HepG2 (cell line): ENCODE measurements around the gene FANK1. TPM values are rescaled to one million over a fixed set of nuclear protein-coding genes. Genes with fewer than 3 reads are reported as not detected.

Source experiments
- ATAC-seq: fragments of 200-7000 bp; cut with Tn5 transposase; 3 replicates; pipeline ENCODE4 v1.9.1; 2020; ENCODE audit warnings: mild to moderate bottlenecking, moderate library complexity
- BruUV-seq: library from RNA; stranded (reverse); fragments of 400-500 nt; replicated peaks from 2 replicates; lab custom pipeline; 2021; lab: Mats Ljungman, UMichigan
- CTCF ChIA-PET: fragments of 300-600 bp; formaldehyde crosslinking; extraction: SDS; loops from one replicate; lab custom pipeline; 2021; ENCODE audit warnings: low total read pairs, inconsistent platforms, low intra/inter-chr PET ratio; lab: Yijun Ruan, JAX
- POLR2A ChIA-PET: fragments of 350-600 bp; sonication (Branson Sonifier 250); formaldehyde crosslinking; loops from one replicate; lab custom pipeline; 2020; ENCODE audit warnings: antibody characterized with exemption, inconsistent platforms; lab: Yijun Ruan, JAX
- DNase-seq: peaks from one replicate; pipeline ENCODE4 v3.0.0-alpha.2; 2015; ENCODE audit warnings: low spot score
- FAIRE-seq: peaks from 3 replicates; lab custom pipeline; 2011; peaks lifted over from hg19 to GRCh38; lab: Jason Lieb, UNC
- H2AFZ ChIP-seq: one replicate; pipeline ENCODE4 v1.6.1; 2011; ENCODE audit warnings: low read length, inconsistent platforms
- H3K27ac ChIP-seq: fragments of 300-600 bp; 3 replicates; pipeline ENCODE4 v1.8.0; 2011; ENCODE audit warnings: mixed run types, mild to moderate bottlenecking, mixed read lengths, low read length, inconsistent platforms; ENCODE audit not compliant: insufficient read depth; ENCODE audit errors: extremely low read length
- H3K27me3 ChIP-seq, 2 experiments: fragments of 200-600 bp in 1 of 2; 2 replicates in 1 of 2; 3 replicates in 1 of 2; pipeline versions ENCODE4 v1.6.0 to v1.8.0; 2011; ENCODE audit warnings: low read length in 2 of 2, mild to moderate bottlenecking in 2 of 2, moderate library complexity in 2 of 2, inconsistent platforms in 1 of 2; ENCODE audit not compliant: insufficient read depth in 2 of 2, control insufficient read depth in 1 of 2
- H3K36me3 ChIP-seq, 2 experiments: fragments of 200-600 bp in 1 of 2; replicated peaks in 1 of 2; 2 replicates in 1 of 2; 3 replicates in 1 of 2; pipeline versions ENCODE4 v1.5.1 to v1.8.0; 2011; ENCODE audit warnings: low read length in 2 of 2, inconsistent platforms in 1 of 2; ENCODE audit not compliant: insufficient read depth in 2 of 2, control insufficient read depth in 1 of 2
- H3K4me1 ChIP-seq: 2 replicates; pipeline ENCODE4 v1.5.1; 2012; ENCODE audit warnings: low read length, inconsistent platforms; ENCODE audit not compliant: insufficient read depth
- H3K4me2 ChIP-seq: 2 replicates; pipeline ENCODE4 v1.6.0; 2011; ENCODE audit warnings: low read depth, low read length, inconsistent platforms
- H3K4me3 ChIP-seq, 3 experiments: fragments of 200-600 bp in 1 of 3; sonication (generic), shearing (Covaris generic) in 1 of 3; replicated peaks in 1 of 3; 2 replicates each; pipeline ENCODE4 v1.5.1; 2011 to 2016; ENCODE audit warnings: low read length in 3 of 3, inconsistent platforms in 2 of 3, low read depth in 2 of 3, mild to moderate bottlenecking in 2 of 3, control low read depth in 1 of 3, mixed read lengths in 1 of 3; ENCODE audit not compliant: insufficient read depth in 1 of 3
- H3K79me2 ChIP-seq: one replicate; pipeline ENCODE4 v1.6.1; 2011; ENCODE audit warnings: low read length, inconsistent platforms; ENCODE audit not compliant: insufficient read depth
- H3K9ac ChIP-seq: 2 replicates; pipeline ENCODE4 v1.6.0; 2011; ENCODE audit warnings: mild to moderate bottlenecking, low read depth, low read length, inconsistent platforms; ENCODE audit not compliant: insufficient read depth
- H3K9me3 ChIP-seq: 2 replicates; pipeline ENCODE4 v1.5.1; 2012; ENCODE audit warnings: mild to moderate bottlenecking, low read length
- H4K20me1 ChIP-seq: 2 replicates; pipeline ENCODE4 v1.6.0; 2011; ENCODE audit warnings: inconsistent platforms, mild to moderate bottlenecking, low read length, moderate library complexity; ENCODE audit not compliant: insufficient read depth
- EZH2 ChIP-seq: conservative IDR thresholded peaks from 2 replicates; pipeline ENCODE4 v1.6.1; 2012; ENCODE audit warnings: mild to moderate bottlenecking, low read depth, low read length, moderate library complexity
- HNRNPH1 ChIP-seq: fragments of 200-400 bp; formaldehyde crosslinking; optimal IDR thresholded peaks from 2 replicates; pipeline ENCODE3; 2017; ENCODE audit warnings: mild to moderate bottlenecking, low read depth, low read length
- ISL2 ChIP-seq: sonication (generic); formaldehyde crosslinking; IDR thresholded peaks from 2 replicates; pipeline ENCODE4 v1.5.0; 2020; ENCODE audit warnings: missing genetic modification reagents
- PAF1 ChIP-seq: IDR thresholded peaks from 2 replicates; pipeline ENCODE4 v1.6.1; 2016; ENCODE audit warnings: missing genetic modification reagents, missing compliant biosample characterization
- SRSF9 ChIP-seq: fragments of 200-400 bp; formaldehyde crosslinking; IDR thresholded peaks from 2 replicates; pipeline ENCODE4 v1.6.1; 2018; ENCODE audit warnings: borderline replicate concordance, mild to moderate bottlenecking, low read depth, low read length; ENCODE audit not compliant: insufficient read depth, poor library complexity, severe bottlenecking
- TBX2 ChIP-seq: sonication (generic); formaldehyde crosslinking; IDR thresholded peaks from 2 replicates; pipeline ENCODE4 v1.5.0; 2020; ENCODE audit warnings: missing genetic modification reagents, mild to moderate bottlenecking, borderline replicate concordance
- YEATS2 ChIP-seq: sonication (generic); formaldehyde crosslinking; IDR thresholded peaks from 2 replicates; pipeline ENCODE4 v1.4.0; 2020; ENCODE audit warnings: missing genetic modification reagents, borderline replicate concordance
- ZNF503 ChIP-seq: sonication (generic); formaldehyde crosslinking; IDR thresholded peaks from 2 replicates; pipeline ENCODE4 v1.4.0; 2020; ENCODE audit warnings: missing genetic modification reagents
- ZNF724P ChIP-seq: sonication (generic); formaldehyde crosslinking; IDR thresholded peaks from 2 replicates; pipeline ENCODE4 v1.8.0; 2022; ENCODE audit warnings: missing genetic modification reagents, borderline replicate concordance
- ZSCAN31 ChIP-seq: sonication (generic); formaldehyde crosslinking; IDR thresholded peaks from 2 replicates; pipeline ENCODE4 v1.5.0; 2020; ENCODE audit warnings: low read depth, mild to moderate bottlenecking, missing genetic modification reagents
- WGBS: methylation state at CpG from one replicate; pipeline ENCODE4 v1.1.6; 2017; ENCODE audit warnings: low lambda C conversion rate; 5-methylcytosine and 5-hydroxymethylcytosine counted together
- in situ Hi-C: cut with HindIII; loops from 2 replicates; pipeline ENCODE4 v1.10.0; 2017; ENCODE audit warnings: low pct_unique_long_range_greater_than_20kb; ENCODE audit not compliant: extremely low pct_ligation_motif_present
- intact Hi-C: fragments of 100-400 bp; cut with micrococcal nuclease; formaldehyde crosslinking; loops from one replicate; pipeline ENCODE4 v1.10.0; 2022; ENCODE audit not compliant: unreplicated experiment
- polyA plus RNA-seq, 8 experiments: library from polyadenylated mRNA; depleted of rRNA in 3 of 8; stranded (reverse) in 7 of 8; unstranded in 1 of 8; fragments of >200 nt; fragmentation: Illumina TruSeq in 4 of 8; extraction: Trizol in 4 of 8; gene quantifications; 2 replicates each; pipeline versions ENCODE4 v1.2.1 to v1.2.3, GENCODE V29; 2011 to 2016; ENCODE audit warnings: low read depth in 4 of 8, missing spikeins in 1 of 8, mixed read lengths in 1 of 8; ENCODE audit not compliant: insufficient read depth in 1 of 8
- total RNA-seq, 5 experiments: library from RNA; depleted of rRNA; stranded (reverse); fragments of >200 nt; fragmentation: Illumina TruSeq; extraction: Trizol; gene quantifications; 2 replicates each; pipeline ENCODE4 v1.2.3, GENCODE V29; 2016; ENCODE audit warnings: low read depth in 1 of 5
- TF ChIP-seq, protein P1 (sequence below): sonication (generic); formaldehyde crosslinking; IDR thresholded peaks from 2 replicates; pipeline ENCODE4 v1.9.0; 2021; ENCODE audit warnings: missing genetic modification reagents, borderline replicate concordance

FANK1 gene
- total and polyA plus RNA-seq, 2 of the 13 experiments (the other 11 are each of a cell fraction or from before 2014, with no cell fraction given) = 0.22 TPM; not detected in 1

DNA sequence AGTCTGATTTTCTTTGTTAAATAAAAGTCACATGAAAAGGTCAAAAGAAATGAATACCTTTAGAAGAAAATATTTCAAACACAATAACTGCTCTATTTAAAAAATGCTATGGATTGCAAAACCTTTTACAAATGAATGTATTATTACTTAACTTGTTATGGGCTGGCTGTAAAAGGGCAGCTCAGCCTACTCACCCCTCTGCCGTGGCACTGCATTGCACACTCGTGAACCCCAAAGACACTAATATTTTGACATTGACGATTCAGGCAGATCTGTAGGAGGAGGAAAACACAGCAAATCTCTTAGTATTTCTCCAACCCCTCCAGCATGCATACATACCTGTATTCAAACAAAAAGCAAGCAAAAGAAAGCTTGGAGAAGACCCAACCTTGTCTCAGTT, 149.5 kb downstream of the FANK1 start:
- BruUV-seq = no TSS peak
- Histone ChIP-seq H4K20me1 (no peaks in the 10 kb centered on the region), H2AFZ (no peak overlapping the region), H3K36me3 (no peaks in the 10 kb centered on the region), H3K4me1 (no peaks in the 10 kb centered on the region), H3K9ac (no peak overlapping the region), H3K9me3 (no peaks in the 10 kb centered on the region), H3K4me3 (no peak overlapping the region), H3K79me2 (no peaks in the 10 kb centered on the region), H3K27me3 (peaks cover 7 to 42% of the 10 kb centered on the region in 2 experiments), H3K4me2 (no peak overlapping the region), H3K27ac (no peak overlapping the region)
- DNase-seq (no peak), FAIRE-seq (no peak), ATAC-seq (no peak)
- TF ChIP-seq ZSCAN31 (CRISPR knock-in tag) = no peak
- TF ChIP-seq ZNF503 (CRISPR knock-in tag) = no peak
- TF ChIP-seq YEATS2 = no peak
- TF ChIP-seq EZH2 = no peak
- no peak for TF ChIP-seq TBX2 (CRISPR knock-in tag)
- no peak for TF ChIP-seq SRSF9
- TF ChIP-seq HNRNPH1 = no peak
- TF ChIP-seq ZNF724P (CRISPR knock-in tag) = no peak
- no peak for TF ChIP-seq PAF1
- TF ChIP-seq, protein P1, sequence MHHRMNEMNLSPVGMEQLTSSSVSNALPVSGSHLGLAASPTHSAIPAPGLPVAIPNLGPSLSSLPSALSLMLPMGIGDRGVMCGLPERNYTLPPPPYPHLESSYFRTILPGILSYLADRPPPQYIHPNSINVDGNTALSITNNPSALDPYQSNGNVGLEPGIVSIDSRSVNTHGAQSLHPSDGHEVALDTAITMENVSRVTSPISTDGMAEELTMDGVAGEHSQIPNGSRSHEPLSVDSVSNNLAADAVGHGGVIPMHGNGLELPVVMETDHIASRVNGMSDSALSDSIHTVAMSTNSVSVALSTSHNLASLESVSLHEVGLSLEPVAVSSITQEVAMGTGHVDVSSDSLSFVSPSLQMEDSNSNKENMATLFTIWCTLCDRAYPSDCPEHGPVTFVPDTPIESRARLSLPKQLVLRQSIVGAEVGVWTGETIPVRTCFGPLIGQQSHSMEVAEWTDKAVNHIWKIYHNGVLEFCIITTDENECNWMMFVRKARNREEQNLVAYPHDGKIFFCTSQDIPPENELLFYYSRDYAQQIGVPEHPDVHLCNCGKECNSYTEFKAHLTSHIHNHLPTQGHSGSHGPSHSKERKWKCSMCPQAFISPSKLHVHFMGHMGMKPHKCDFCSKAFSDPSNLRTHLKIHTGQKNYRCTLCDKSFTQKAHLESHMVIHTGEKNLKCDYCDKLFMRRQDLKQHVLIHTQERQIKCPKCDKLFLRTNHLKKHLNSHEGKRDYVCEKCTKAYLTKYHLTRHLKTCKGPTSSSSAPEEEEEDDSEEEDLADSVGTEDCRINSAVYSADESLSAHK (CRISPR knock-in tag) = no peak
- TF ChIP-seq ISL2 (CRISPR knock-in tag) = no peak
- ChIA-PET POLR2A (no interaction called here), CTCF (no interaction called here)
- in situ Hi-C loops (no loop called here), intact Hi-C loops (no loop called here)
- 3% methylated on average over 3 of the region's 3 CpGs for WGBS
